GM19463 (cell line): ENCODE data around the gene CD58.
"Not testable (repeated sequence)": the region's sequence is repeated elsewhere in the genome, so short reads cannot be mapped to it uniquely, and the experiment has no call there.

Experiments used
- ATAC-seq: cut with Tn5 transposase; IDR thresholded peaks from one replicate; pipeline ENCODE4 v1.9.1; 2021; ENCODE audit warnings: mild to moderate bottlenecking, moderate library complexity; ENCODE audit not compliant: unreplicated experiment

CD58 gene

GRCh38 chr1:116571215-116571919, 541 bp upstream of the CD58 start:
- no peak for ATAC-seq

DNA sequence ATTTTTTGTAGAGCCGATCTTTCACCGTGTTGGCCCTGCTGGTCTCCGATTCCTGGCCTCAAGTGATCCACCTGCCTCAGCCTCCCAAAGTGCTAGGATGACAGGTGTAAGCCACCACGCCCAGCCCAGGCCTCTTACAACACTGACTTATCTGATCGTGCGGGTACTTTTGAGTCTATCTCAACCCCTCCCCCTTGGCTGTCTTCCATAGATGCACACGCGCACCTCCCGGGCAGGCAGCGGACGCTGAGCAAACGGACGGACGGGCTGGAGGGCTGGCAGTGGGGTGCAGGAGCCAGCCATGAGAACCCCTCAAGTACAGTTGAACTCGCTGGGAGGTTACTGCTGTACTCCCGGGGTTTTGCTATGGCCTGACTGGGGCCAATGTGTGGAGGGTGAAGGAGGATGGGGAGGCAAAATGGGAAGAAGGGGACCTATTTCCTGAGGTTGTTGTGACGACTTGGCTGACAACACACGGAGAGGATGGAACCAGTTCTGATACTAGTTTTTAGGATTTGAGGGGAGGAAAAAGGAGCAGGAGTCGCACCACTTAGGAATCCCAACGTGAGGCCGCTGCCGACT, 959 bp downstream of the CD58 start:
- no peak for ATAC-seq

GRCh38 chr1:116569381-116569670, 1.5 kb downstream of the CD58 start:
- ATAC-seq: no peak

DNA sequence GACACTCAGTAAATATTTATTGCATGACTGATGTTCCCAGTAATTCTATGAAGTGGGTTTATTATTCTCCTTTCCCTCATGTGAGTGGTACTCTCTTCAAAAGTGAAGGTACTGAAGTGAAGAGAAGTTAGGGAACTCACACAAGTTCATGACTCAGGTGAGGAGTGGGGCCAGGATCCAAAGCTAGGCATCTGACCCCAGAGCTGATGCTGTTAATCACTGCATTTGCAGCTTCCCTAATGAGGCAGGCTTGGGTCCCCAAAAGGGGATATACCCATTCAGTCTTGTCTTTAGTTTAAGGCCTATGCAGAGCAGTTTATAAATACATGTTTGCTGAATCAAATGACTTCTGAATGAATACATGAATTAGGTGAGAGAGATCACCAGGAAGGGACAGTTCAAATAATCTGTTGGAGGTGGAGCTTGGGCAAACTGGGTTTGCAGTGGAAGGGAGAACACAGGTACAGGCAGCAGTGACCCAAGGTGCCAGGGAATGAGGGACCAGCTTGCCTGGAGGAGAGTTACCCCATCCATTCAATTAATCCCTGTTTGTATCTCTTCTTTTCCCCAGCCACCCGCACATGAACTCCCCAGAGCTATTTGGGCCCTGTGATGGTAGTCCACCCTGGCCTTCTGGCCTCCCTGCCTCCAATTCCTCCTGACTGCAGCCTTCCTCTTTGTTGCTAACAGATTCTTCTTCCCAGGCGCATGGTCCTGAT, 2.0 kb downstream of the CD58 start:
- no peak for ATAC-seq

DNA sequence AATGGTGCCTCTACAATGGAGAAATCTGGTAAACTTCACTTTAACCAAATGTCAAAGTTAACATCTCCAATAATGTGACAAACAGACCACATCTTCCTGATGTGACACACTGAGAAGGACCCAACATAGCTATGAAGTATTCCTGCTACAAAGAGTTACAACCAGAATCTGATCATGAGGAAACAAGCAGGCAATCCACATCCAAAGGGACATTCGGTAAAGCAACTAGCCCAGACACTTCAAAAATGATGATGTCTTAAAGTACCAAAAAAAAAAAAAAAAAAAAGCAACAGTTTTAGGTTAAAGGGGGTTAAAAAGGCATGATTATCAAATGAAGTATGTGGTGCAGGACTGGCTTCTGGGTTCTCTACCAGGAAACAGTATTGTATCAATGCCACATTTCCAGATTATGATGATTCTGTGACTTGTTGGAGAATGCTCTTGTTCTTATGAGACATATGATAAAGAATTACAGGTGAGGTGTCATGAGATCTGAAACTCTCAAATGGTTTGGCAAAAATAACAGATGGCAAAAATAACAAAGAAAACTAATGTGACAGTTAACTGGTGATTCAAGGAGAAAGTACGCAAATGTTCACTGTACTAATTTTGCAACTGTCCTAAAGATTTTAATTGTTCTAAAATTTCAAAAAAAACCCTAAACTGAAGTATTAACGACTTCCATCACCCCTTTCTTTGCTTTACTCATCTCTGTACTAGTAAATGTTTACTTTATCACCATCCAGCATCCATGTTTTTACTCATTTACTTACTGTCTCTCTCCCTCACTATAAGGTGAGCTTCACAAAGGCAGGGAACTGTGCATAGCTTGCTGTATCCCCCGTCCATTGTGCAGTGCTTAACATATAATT, 2.8 kb downstream of the CD58 start:
- no peak for ATAC-seq

DNA sequence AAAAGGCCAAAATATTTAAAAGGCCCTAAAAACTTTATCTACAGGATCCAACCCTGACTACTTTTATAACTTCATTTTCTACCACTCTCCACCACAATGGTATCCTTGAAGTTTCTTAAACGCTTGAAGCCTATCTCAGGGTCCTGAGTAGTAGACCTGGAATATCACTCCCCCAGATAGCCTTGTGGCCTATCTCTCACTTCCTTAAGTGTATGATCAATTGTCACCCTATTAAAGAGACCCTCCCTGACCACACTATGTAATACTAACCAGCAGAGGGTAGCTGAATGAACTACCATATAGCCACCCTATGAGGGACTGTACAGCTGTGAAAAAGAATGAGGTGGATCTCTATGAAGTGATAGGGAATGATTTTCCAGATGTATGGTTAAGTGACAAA, 5.6 kb downstream of the CD58 start:
- no peak for ATAC-seq

DNA sequence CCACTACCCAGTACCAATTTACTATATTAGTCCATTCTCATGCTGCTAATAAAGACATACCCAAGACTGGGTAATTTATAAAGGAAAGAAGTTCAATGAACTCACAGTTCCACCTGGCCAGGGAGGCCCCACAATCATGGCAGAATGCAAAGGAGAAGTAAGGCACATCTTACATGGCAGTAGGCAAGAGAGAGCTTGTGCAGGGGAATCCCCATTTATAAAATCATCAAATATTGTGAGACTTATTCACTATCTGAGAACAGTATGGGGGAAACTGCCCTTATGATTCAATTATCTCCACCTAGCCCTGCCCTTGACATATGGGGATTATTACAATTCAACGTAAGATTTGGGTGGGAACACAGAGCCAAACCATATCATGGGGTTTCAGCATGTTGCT, 6.4 kb downstream of the CD58 start:
- no peak for ATAC-seq

DNA sequence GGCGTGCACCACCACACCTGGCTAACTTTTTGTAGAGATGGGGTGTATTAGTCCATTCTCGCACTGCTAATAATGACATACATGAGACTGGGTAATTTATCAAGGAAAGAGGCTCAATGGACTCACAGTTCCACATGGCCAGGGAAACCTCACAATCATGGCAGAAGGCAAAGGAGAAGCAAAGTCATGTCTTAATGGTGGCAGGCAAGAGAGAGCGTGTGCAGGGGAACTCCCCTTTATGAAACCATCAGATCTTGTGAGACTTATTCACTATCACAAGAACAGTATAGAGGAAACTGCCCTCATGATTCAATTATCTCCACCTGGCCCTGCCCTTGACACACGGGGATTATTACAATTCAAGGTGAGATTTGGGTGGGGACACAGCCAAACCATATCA, 8.4 kb downstream of the CD58 start:
- not testable (repeated sequence) for ATAC-seq

DNA sequence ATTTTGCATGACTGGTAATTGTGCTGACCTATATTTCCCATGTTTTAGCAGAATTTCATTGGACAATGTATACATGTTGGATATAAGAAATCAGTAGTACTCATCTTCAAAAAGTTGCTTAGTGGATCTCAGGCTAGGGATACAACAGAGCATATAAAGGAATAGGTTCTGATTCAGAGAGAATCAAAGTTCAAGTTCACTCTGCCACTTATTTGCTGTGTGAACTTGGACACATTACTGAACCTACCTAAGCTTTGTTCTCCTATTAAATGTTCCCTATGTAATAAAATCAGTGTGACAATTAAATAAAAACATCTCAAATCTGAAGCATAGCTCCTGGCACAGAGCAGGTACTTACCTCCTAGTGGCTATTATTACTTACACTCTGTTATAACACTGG, 9.3 kb downstream of the CD58 start:
- no peak for ATAC-seq

- no peak for ATAC-seq
Observed at GRCh38 chr1:116560704-116561490, 9.9 kb downstream of the CD58 start.

- ATAC-seq: peak; percentile 38
Observed at GRCh38 chr1:116559304-116559761, 11.5 kb downstream of the CD58 start.

DNA sequence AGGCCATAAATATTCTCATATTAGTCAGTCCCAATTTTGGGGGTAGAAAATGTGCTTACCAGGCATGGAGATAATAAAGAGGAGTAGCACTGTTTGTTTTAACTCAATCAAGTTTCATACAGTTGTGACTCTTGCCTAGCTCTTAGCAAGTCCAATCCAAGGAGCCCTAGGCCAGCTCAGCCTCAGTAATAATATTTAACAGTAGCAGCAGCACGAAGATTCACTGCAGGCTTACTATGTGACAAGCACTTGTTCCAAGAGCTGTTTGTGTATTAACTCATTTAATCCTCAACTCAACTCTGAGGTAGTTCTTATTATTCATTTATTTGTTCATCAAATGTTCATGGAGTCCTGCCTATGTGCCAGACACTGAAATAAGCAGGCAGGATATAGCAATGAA, 12.3 kb downstream of the CD58 start:
- no peak for ATAC-seq

- no peak for ATAC-seq
Observed at GRCh38 chr1:116558140-116558549, 12.7 kb downstream of the CD58 start.

- no peak for ATAC-seq
Observed at GRCh38 chr1:116557323-116557878, 13.4 kb downstream of the CD58 start.

DNA sequence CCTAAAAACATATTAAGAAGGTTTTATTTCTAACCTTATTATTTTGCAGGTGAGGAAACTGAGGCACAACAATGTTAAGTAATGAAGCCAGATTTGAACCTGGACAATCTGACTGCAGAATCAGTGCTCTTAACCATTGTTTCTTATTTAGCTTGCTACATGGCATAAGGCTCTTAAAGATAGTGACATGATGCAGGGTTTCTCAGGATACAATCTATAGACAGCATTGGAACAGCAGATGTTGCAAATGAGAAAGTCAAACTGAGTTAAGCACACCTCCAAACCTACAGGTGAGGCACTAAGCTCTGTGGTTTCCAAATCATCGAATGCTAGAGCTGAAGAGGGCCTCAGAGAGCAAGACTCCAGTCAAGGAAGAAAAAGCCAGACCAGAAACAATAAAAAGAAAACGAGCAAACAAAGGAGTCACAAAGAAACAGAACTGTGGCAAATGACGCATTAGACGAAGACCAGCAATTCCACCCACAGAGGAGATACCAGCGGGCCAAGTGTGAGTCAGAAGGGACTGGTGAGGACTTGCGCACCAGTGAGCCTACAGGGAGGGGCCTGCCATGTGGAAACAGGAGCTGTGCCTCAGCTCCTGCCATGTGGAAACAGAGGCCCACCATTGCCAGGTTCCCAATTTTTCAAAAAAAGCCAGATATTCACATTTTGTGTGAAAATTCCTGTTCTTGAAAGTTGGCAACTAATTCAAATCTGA, 14.4 kb downstream of the CD58 start:
- peak; percentile 56 for ATAC-seq

DNA sequence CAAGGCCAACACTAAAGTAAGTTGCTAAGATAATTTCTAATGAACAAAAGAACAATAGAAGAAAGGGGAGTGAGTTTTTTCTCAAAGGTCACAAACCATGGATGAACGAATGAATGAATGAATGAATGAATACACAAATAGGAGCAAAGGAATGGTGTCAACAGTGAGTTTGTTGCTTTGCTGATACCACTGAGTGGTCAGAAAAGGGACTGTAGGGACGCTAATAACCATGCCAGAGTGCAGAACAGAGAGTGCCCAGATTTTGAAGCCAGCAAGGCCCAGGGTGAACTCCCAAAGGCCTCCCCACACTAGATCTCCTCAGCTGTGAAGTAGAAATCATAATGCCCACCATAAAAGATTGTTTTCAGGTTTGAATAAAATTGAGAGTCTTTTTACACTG, 15.9 kb downstream of the CD58 start:
- no peak for ATAC-seq

GRCh38 chr1:116553386-116554115, 17.3 kb downstream of the CD58 start:
- no peak for ATAC-seq

GRCh38 chr1:116546354-116546977, 24.4 kb downstream of the CD58 start:
- no peak for ATAC-seq

DNA sequence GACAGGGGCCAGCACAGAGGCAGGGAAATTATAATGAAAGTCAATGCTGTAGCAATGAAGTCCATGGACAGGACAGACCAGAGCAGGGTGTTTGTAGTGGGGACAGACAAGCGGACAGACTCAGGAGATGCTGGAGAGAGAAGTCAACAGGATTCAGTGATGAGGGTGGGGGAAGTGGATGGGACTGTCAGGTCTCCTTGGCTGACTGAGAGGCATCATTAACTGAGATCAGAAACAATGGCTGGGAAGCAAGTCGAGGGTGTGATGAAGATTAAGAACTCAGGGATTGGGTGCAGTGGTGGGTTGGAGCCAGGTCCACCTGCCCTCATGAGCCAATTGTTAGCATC, 25.5 kb downstream of the CD58 start:
- peak; percentile 16 for ATAC-seq
